GM12873 (cell line): Measurements from ENCODE around the gene AHR.

Experiments used
- TF ChIP-seq, protein P1 (sequence below): IDR thresholded peaks from 2 replicates; pipeline ENCODE4 v1.5.1; 2012; ENCODE audit warnings: low read depth, mild to moderate bottlenecking, moderate library complexity, low read length, control low read depth; ENCODE audit not compliant: insufficient read depth; ENCODE audit errors: missing control alignments

The AHR gene

GRCh38 chr7:17390392-17390791 lies 91.9 kb downstream of the AHR start:
- TF ChIP-seq, protein P1, sequence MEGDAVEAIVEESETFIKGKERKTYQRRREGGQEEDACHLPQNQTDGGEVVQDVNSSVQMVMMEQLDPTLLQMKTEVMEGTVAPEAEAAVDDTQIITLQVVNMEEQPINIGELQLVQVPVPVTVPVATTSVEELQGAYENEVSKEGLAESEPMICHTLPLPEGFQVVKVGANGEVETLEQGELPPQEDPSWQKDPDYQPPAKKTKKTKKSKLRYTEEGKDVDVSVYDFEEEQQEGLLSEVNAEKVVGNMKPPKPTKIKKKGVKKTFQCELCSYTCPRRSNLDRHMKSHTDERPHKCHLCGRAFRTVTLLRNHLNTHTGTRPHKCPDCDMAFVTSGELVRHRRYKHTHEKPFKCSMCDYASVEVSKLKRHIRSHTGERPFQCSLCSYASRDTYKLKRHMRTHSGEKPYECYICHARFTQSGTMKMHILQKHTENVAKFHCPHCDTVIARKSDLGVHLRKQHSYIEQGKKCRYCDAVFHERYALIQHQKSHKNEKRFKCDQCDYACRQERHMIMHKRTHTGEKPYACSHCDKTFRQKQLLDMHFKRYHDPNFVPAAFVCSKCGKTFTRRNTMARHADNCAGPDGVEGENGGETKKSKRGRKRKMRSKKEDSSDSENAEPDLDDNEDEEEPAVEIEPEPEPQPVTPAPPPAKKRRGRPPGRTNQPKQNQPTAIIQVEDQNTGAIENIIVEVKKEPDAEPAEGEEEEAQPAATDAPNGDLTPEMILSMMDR, result no peak

DNA sequence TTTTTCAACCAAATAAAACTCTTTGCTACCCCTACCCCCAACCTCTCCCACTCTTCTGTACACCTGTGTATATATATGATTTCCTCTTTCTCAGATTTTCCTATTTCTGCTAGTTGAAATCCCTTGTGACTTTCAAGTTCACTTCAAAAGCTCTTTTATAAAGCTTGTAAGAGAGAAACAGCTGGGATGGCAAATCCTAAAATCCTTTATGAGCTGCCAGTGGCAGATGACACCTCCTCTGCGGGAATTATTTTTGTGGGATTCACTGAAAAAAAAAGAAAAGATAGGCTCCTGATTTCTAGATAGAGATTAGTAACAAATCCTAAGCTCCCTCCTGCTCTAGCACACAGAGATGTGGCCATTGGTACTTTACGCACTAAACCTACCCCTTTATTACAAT lies 92.9 kb downstream of the AHR start:
- TF ChIP-seq, protein P1, result no peak

DNA sequence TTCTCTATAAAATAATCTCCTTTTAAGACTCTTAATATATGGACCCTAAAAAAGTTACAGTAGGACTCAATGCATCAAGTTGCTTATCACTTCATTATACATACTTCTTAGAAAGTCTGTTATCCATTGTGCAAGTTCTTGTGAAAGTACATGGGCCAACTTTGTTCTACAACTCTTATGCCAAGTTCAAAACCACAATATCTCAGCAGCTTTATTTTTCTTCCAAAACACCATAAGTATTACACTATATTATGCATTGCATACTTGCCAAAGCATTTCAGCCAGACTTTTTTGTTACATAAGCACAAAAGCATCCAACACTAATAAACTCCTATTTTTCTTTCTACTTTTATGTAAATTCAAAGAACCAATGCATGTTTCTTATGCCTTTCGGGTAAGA lies 94.4 kb downstream of the AHR start:
- TF ChIP-seq, protein P1, result no peak
